NT2/D1 (cell line): ENCODE data around the gene PALLD.

Source experiments
- SUZ12 ChIP-seq: IDR thresholded peaks from 2 replicates; pipeline ENCODE4 v1.6.1; 2011; ENCODE audit not compliant: insufficient read length, insufficient read depth; ENCODE audit errors: extremely low read depth
- ZNF274 ChIP-seq: IDR thresholded peaks from 2 replicates; pipeline ENCODE4 v1.6.1; 2011; ENCODE audit warnings: mild to moderate bottlenecking, low read depth, low read length

DNA sequence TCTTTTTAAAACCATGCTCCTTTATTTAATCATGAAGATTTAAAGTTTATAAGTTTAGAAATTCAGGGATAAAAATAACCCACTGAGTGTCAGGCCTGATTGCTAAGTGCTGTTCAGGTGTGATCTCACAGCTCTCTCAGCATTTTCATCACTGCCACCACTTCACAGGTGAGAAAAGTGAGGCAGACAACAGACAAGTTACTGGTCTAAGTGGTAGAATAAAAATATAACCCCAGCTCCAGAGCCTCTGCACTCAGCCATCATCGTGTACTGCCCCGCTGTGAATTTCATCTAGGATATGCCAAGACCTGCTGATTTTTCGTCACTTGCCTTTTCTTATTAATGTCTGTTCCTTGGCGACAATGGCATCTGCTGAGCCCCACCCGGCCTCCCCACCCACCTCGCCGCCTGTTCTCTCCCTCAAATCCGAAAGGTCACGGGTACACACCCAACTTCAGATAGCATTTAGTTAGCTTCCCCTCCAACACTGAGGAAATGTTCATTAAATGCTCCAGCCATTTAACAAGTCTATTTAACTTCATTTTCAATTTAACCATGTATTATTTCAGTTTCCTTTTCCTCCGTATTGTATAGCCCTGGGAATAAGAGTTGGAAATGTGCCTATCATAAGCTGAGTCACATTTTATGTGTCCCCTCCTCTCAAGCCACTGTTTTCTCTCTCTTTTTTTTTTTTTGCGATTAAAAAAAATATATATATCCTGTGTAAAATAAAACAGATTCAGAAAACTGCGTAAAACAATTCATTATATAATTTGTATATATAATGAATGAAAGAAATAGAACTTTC, 276.7 kb downstream of the PALLD start:
- TF ChIP-seq SUZ12 (no peak), ZNF274 (no peak)
